GM19351 (cell line): ENCODE results near the gene RNU6-7.

Experiments
- ATAC-seq: cut with Tn5 transposase; IDR thresholded peaks from one replicate; pipeline ENCODE4 v1.9.1; 2021; ENCODE audit warnings: mild to moderate bottlenecking, moderate library complexity; ENCODE audit not compliant: unreplicated experiment

The RNU6-7 gene

DNA sequence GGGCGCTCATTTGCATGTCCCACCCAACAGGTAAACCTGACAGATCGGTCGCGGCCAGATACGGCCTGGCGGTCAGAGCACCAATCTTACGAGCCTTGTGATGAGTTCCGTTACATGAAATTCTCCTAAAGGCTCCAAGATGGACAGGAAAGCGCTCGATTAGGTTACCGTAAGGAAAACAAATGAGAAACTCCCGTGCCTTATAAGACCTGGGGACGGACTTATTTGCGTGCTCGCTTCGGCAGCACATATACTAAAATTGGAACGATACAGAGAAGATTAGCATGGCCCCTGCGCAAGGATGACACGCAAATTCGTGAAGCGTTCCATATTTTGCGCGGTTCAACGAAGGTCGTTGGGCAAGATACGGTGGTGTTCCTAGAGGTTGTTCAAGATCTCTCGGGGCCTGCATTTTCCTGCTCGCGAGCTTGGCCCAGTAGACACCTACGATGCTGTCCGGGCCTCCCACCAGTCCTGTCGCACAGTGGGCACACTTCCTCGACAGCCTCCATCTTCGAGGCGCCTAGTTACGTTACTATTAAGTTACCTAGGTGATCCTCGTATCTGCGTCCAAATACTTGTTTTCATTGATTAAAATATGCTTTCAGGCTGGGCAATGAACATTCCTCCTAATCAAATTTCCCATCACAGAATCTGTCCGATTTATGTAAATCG lies at the start of gene RNU6-7:
TSS of gene RNU6-7 (plus strand) at position 230 of the 675 bp plus-strand sequence.
- ATAC-seq, result no peak

DNA sequence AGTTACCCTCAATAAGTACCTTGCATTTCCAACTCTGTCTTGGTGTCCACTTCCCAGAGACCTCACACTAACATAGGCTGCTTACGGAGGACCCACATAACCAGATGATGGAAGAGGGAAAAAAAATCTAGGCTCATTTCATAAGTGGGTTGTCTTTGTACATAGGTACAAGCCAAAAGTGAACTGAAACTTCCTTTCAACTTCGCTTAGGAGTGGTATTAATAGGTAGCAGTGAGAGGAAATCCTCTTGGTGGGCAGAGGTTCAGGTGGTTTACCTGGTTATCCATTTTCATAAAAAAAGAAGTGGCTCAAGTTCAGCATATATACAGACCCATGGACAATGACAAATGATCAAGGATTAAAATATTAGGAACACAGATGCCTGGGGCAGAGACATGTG lies 35.8 kb upstream of the RNU6-7 start:
- ATAC-seq, result no peak

GRCh38 chr14:32166924-32167323 lies 34.9 kb upstream of the RNU6-7 start:
- no peak for ATAC-seq

GRCh38 chr14:32167907-32168306 lies 33.9 kb upstream of the RNU6-7 start:
- ATAC-seq, result no peak

GRCh38 chr14:32169191-32169590 lies 32.7 kb upstream of the RNU6-7 start:
- no peak for ATAC-seq

DNA sequence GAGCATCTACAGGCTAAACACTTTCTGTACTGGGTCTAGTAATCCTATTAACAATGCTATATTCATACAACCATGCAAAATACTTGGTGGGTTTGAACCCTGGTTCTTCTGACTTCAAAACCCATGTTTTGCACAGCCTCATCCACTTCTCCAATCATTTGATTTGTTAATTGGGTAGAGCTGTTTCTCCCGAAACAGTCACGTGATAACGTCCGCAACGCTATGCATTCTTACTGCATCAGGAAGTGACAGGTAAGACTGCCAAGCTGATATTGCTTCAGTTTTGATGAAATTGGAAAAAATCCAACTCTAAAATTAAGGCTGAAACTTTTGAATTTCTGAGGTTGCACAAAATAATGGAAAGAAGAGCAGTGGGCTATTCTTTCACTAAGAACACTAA lies 30.4 kb upstream of the RNU6-7 start:
- ATAC-seq, result no peak

DNA sequence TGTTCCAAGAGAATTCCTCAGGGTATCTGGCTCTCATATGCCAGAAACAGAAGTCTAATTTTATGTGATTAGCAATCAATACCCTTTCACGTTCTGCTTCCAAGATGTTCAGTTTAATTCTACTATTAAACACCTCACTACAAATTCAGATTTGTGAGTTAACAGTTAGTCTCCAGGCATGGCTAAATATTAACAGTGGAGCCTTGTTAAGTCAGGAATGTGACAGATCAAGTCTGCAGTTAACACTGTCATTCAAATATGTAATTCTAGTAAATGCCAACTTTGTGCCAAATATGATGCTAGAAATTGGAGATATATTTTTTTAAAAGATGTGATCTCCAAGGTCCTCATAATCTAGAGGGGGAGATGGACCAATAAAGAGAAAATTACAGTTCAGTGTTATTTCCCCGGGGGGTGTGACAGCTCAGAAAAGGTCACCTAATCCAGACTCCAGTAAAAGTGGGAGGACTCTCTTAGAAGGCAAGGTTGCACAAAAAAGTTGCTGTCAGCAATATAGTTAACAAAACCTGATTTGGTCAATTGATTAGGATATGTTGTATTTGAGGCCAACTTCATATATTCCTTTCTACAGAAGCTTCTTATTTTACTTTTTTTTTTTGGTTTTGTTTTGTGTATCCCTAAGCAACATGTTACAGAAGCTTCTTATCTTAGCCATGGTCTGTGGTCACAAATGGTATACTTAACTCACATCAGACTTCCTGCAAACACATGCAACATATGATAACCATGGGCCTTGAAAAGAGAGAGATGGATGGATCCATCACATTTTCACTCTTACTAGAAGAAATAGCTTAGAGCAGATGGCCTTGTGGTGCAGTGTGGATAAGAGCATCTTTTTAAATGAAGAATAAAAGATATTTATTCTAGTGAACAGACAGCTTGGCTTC lies 18.4 kb upstream of the RNU6-7 start:
- ATAC-seq, result no peak

DNA sequence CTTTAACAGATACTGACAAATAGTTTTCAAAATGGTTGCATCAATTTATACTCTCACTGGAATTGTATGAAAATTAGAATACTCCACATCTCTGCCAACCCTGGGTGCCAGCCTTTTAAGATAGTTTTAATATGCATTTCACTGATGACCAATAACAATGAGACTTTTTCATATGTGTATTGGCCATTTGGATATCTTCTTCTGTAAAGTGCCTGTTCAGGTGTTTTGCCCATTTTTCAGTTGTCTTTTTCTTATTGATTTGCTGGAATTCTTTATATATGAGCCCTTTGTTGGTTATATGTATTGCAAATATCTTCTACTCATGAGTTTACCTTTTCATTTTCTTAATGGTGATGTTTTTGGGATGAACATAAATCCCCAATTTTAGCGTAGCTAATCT lies 16.7 kb upstream of the RNU6-7 start:
- ATAC-seq, result no peak

GRCh38 chr14:32186248-32186647 lies 15.6 kb upstream of the RNU6-7 start:
- ATAC-seq, result peak; percentile 88

GRCh38 chr14:32189811-32190210 lies 12.0 kb upstream of the RNU6-7 start:
- ATAC-seq, result no peak

DNA sequence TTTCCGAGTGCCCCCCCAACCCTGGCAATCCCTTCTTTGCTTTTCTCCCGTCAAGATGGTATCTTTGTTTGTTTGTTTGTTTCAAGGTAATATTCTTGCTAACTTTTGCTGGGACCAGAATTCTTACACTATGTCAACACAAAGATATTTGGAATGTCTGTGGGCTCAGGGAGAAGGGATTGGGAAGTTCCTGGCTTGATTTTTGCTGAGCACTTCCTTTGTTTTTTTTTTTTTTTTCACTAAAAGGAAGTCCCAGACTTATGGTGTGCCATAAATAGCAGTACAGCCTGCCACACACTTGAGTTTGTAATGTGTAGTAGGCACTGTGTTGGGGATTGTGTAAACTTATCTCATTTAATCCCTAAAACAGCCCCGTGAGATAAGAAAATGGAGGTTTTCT lies 11.2 kb upstream of the RNU6-7 start:
- ATAC-seq, result no peak

DNA sequence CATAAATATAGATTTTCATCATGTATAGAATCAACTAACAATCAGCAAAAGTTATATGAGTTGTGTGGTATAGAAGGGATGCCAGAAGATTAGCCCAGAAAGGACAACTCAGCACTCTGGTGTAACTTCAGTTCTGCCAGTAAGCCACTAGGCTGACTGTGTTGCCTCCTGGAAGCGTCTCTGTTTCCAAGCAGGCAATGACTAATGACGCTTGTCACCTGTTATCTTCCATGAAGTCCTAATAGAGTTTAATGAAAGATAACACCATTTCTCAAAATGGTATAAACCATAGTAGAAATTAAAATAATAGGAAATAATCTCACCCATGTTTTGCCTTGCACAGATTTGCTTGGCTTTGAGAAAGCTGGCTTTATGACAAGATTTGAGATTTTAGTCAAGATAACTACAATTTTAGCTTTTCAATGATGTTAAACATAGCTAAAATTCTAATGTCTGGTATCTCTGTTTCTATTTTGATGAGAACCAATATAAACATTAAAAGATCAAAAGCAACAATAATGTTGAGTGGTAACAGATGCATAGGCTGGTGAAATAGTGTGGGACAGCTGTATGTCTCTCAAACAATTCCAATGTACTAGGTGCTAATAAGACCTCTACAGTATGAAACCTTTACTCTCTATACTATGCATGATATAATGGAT lies 9.0 kb upstream of the RNU6-7 start:
- ATAC-seq, result no peak

- no peak for ATAC-seq
These were observed 8.3 kb upstream of the RNU6-7 start for GRCh38 chr14:32193532-32193931.

GRCh38 chr14:32195636-32196035 lies 6.2 kb upstream of the RNU6-7 start:
- no peak for ATAC-seq

- ATAC-seq, result peak; percentile 28
These were observed 3.9 kb upstream of the RNU6-7 start for GRCh38 chr14:32197919-32198318.

GRCh38 chr14:32200368-32201192 lies 1.3 kb upstream of the RNU6-7 start:
- peak; percentile 27 for ATAC-seq

- peak; percentile 47 for ATAC-seq
These were observed 541 bp upstream of the RNU6-7 start for GRCh38 chr14:32201193-32201815.

- ATAC-seq, result no peak
These were observed 699 bp downstream of the RNU6-7 start for GRCh38 chr14:32202491-32202997.

GRCh38 chr14:32202998-32203882 lies 1.4 kb downstream of the RNU6-7 start, which contains the start of gene RNU6-8:
Gene RNU6-8 (minus strand): TSS chr14:32203269.
- peak; percentile 60 for ATAC-seq
